Mucosa of descending colon (tissue), 3 donors: ENCODE measurements around the gene LRG1. TPM values are rescaled to one million over a fixed set of nuclear protein-coding genes. Genes with fewer than 3 reads are reported as not detected.

Experiments used
- ATAC-seq: fragments of 200-7000 bp; cut with Tn5 transposase; one replicate; pipeline ENCODE4 v1.9.1; 2020; ENCODE audit warnings: mild to moderate bottlenecking, moderate library complexity
- DNase-seq, 3 donors: peaks; one replicate each; pipeline ENCODE4 v3.0.0-alpha.2; 2020
- H3K36me3 ChIP-seq: fragments of 200-600 bp; one replicate; pipeline ENCODE4 v1.8.0; 2021; ENCODE audit warnings: low read depth, mild to moderate bottlenecking
- H3K4me1 ChIP-seq: fragments of 200-600 bp; one replicate; pipeline ENCODE4 v1.8.0; 2021; ENCODE audit warnings: low read depth, mild to moderate bottlenecking
- H3K4me3 ChIP-seq: fragments of 200-600 bp; one replicate; pipeline ENCODE4 v1.8.0; 2021; ENCODE audit warnings: mild to moderate bottlenecking
- H3K9me3 ChIP-seq: fragments of 200-600 bp; one replicate; pipeline ENCODE4 v1.8.0; 2021; ENCODE audit warnings: mild to moderate bottlenecking
- intact Hi-C, 2 donors: fragments of 100-400 bp; cut with DNase I in 1 of 2; cut with micrococcal nuclease in 1 of 2; formaldehyde crosslinking; loops; one replicate each; pipeline versions ENCODE4 v1.11.0 to v1.11.1; 2022; cut with DNase I, micrococcal nuclease
- total RNA-seq, 3 donors: library from RNA; stranded (reverse); fragmentation: NEBNext Ultra II Directional in 2 of 3; extraction: Animal tissue kit (Norgen Biotek cat#: 25700) in 2 of 3; gene quantifications; one replicate each; pipeline versions ENCODE4 v1.2.1 to v1.2.4, GENCODE V29; 2021 to 2023
- TF ChIP-seq, protein P1 (sequence below): fragments of 200-600 bp; IDR thresholded peaks from one replicate; pipeline ENCODE4 v1.8.0; 2022; ENCODE audit warnings: antibody characterized with exemption, mild to moderate bottlenecking
- donor health status: DM: no; HTN: no; CAD: no; lungs with moderate emphysema.
- donor health status: DM: no; HTN: no; CAD: no.
- donor health status: DM: no; HTN: yes; CAD: no.

Gene LRG1
- total RNA-seq, 3 donors from 2014 or later = 7.9 to 25.0 (median 22.8) TPM

GRCh38 chr19:4522291-4523002 is 17.4 kb downstream of the LRG1 start:
- Histone ChIP-seq H3K4me3 (no peak overlapping the region), H3K4me1 (no peaks in the 10 kb centered on the region), H3K36me3 (no peaks in the 10 kb centered on the region), H3K9me3 (no peaks in the 10 kb centered on the region)
- DNase-seq (no peak), ATAC-seq (no peak)
- TF ChIP-seq, protein P1, sequence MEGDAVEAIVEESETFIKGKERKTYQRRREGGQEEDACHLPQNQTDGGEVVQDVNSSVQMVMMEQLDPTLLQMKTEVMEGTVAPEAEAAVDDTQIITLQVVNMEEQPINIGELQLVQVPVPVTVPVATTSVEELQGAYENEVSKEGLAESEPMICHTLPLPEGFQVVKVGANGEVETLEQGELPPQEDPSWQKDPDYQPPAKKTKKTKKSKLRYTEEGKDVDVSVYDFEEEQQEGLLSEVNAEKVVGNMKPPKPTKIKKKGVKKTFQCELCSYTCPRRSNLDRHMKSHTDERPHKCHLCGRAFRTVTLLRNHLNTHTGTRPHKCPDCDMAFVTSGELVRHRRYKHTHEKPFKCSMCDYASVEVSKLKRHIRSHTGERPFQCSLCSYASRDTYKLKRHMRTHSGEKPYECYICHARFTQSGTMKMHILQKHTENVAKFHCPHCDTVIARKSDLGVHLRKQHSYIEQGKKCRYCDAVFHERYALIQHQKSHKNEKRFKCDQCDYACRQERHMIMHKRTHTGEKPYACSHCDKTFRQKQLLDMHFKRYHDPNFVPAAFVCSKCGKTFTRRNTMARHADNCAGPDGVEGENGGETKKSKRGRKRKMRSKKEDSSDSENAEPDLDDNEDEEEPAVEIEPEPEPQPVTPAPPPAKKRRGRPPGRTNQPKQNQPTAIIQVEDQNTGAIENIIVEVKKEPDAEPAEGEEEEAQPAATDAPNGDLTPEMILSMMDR = no peak
- intact Hi-C loops = no loop called here

DNA sequence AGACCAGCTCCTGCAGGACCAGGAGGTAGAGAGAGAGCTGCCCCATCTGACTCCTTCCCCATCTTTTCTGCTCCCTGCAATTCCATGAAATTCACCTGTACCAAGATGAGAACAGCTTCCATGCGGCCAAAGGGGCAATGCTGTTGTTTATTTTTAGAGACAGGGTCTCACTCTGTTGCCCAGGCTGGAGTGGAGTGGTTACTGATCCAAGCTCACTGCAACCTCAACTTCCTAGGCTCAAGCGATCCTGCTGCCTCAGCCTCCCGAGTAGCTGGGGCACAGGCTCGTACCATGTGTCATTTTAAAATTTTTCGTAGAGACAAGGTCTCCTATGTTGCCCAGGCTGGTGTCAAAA is 18.0 kb downstream of the LRG1 start:
- Histone ChIP-seq H3K36me3 (no peaks in the 10 kb centered on the region), H3K4me3 (no peak overlapping the region), H3K9me3 (no peaks in the 10 kb centered on the region), H3K4me1 (no peaks in the 10 kb centered on the region)
- intact Hi-C loops = no loop called here
- ATAC-seq (no peak), DNase-seq (no peak)
- TF ChIP-seq, protein P1 = no peak

- intact Hi-C loops = no loop called here
- ATAC-seq = no peak
- Histone ChIP-seq H3K9me3 (no peaks in the 10 kb centered on the region), H3K36me3 (no peaks in the 10 kb centered on the region), H3K4me3 (no peak overlapping the region), H3K4me1 (no peaks in the 10 kb centered on the region)
- DNase-seq = no peak
- TF ChIP-seq, protein P1 = no peak
These were observed 18.5 kb downstream of the LRG1 start for GRCh38 chr19:4521170-4521887.

GRCh38 chr19:4519521-4520277 is 20.1 kb downstream of the LRG1 start:
- Histone ChIP-seq H3K36me3 (no peaks in the 10 kb centered on the region), H3K4me1 (no peaks in the 10 kb centered on the region), H3K9me3 (no peaks in the 10 kb centered on the region), H3K4me3 (no peak overlapping the region)
- DNase-seq (no peak), ATAC-seq (peak; percentile 23)
- intact Hi-C loops = no loop called here
- TF ChIP-seq, protein P1 = no peak

GRCh38 chr19:4519172-4519496 is 20.7 kb downstream of the LRG1 start:
- DNase-seq (no peak), ATAC-seq (no peak)
- Histone ChIP-seq H3K36me3 (no peaks in the 10 kb centered on the region), H3K4me3 (no peak overlapping the region), H3K4me1 (no peaks in the 10 kb centered on the region), H3K9me3 (no peaks in the 10 kb centered on the region)
- intact Hi-C loops = no loop called here
- TF ChIP-seq, protein P1 = no peak
